Hindlimb muscle (tissue), 1 donor: Measurements from ENCODE around the gene ANKRD39. TPM values are rescaled to one million over a fixed set of nuclear protein-coding genes. Genes with fewer than 3 reads are reported as not detected.
"Not testable (repeated sequence)": the region's sequence is repeated elsewhere in the genome, so short reads cannot be mapped to it uniquely, and the experiment has no call there.

ENCODE experiments used
- DNase-seq: peaks from one replicate; pipeline ENCODE4 v3.0.0-alpha.2; 2013
- polyA plus RNA-seq: library from polyadenylated mRNA; unstranded; fragments of 120-200 nt; gene quantifications from one replicate; pipeline ENCODE4 v1.2.1, GENCODE V29; 2013; ENCODE audit not compliant: insufficient read length

Gene ANKRD39
- 7.7 TPM for polyA plus RNA-seq

- DNase-seq, result peak; percentile 100
These were observed at the start of gene ANKRD39 for GRCh38 chr2:96857667-96858372. ANKRD39 (minus strand) TSS chr2:96858016; CDS start chr2:96857987, 29 bp downstream.

- DNase-seq, result peak; percentile 85
These were observed 48.9 kb upstream of the ANKRD39 start for GRCh38 chr2:96906729-96907114.

- DNase-seq, result no peak
These were observed 46.0 kb upstream of the ANKRD39 start for GRCh38 chr2:96903815-96904214.

GRCh38 chr2:96903318-96903717 is 45.5 kb upstream of the ANKRD39 start:
- no peak for DNase-seq

- no peak for DNase-seq
These were observed 42.4 kb upstream of the ANKRD39 start for GRCh38 chr2:96900237-96900636.

GRCh38 chr2:96899413-96899741 is 41.6 kb upstream of the ANKRD39 start:
- DNase-seq, result no peak

- no peak for DNase-seq
These were observed 41.0 kb upstream of the ANKRD39 start for GRCh38 chr2:96898641-96899412.

- no peak for DNase-seq
These were observed 40.3 kb upstream of the ANKRD39 start for GRCh38 chr2:96898135-96898505.

- no peak for DNase-seq
These were observed 39.8 kb upstream of the ANKRD39 start for GRCh38 chr2:96897491-96898134.

- no peak for DNase-seq
These were observed 38.2 kb upstream of the ANKRD39 start for GRCh38 chr2:96895746-96896651.

GRCh38 chr2:96895032-96895745 is 37.4 kb upstream of the ANKRD39 start:
- no peak for DNase-seq

GRCh38 chr2:96894151-96894531 is 36.3 kb upstream of the ANKRD39 start:
- no peak for DNase-seq

GRCh38 chr2:96893289-96894150 is 35.7 kb upstream of the ANKRD39 start:
- DNase-seq, result no peak

- no peak for DNase-seq
These were observed 33.9 kb upstream of the ANKRD39 start for GRCh38 chr2:96891591-96892333.

GRCh38 chr2:96890726-96891385 is 33.0 kb upstream of the ANKRD39 start:
- DNase-seq, result no peak

GRCh38 chr2:96890252-96890651 is 32.4 kb upstream of the ANKRD39 start:
- DNase-seq, result no peak

GRCh38 chr2:96889502-96889901 is 31.7 kb upstream of the ANKRD39 start:
- not testable (repeated sequence) for DNase-seq

- DNase-seq, result no peak
These were observed 30.5 kb upstream of the ANKRD39 start for GRCh38 chr2:96888072-96889011.
